Endothelial cell of umbilical vein (primary cell): ENCODE data around the gene DENND1A. TPM values are rescaled to one million over a fixed set of nuclear protein-coding genes. Genes with fewer than 3 reads are reported as not detected.

ENCODE experiments used
- BruUV-seq: library from RNA; stranded (reverse); fragments of 400-500 nt; replicated peaks from 2 replicates; lab custom pipeline; 2021; lab: Mats Ljungman, UMichigan
- CTCF ChIA-PET: fragments of 300-600, 350-600 bp; sonication (Branson Sonifier 250); formaldehyde crosslinking; loops from one replicate; lab custom pipeline; 2021; ENCODE audit warnings: antibody characterized with exemption, inconsistent platforms; lab: Charles Lee
- POLR2A ChIA-PET: fragments of 300-600, 350-600 bp; sonication (Branson Sonifier 250); formaldehyde crosslinking; loops from one replicate; lab custom pipeline; 2021; ENCODE audit warnings: antibody characterized with exemption, inconsistent platforms; lab: Charles Lee
- DNase-seq: peaks from one replicate; pipeline ENCODE4 v3.0.0-alpha.2; 2011; ENCODE audit warnings: low read depth, low spot score
- FAIRE-seq: peaks from 2 replicates; lab custom pipeline; 2011; peaks lifted over from hg19 to GRCh38; lab: Jason Lieb, UNC
- H2AFZ ChIP-seq: 2 replicates; pipeline ENCODE4 v1.6.0; 2012; ENCODE audit warnings: low read depth, low read length, control low read depth, inconsistent platforms
- H3K27ac ChIP-seq: 2 replicates; pipeline ENCODE4 v1.5.1; 2011; ENCODE audit warnings: low read depth, mild to moderate bottlenecking, control low read depth, low read length, moderate library complexity; ENCODE audit not compliant: insufficient read depth
- H3K27me3 ChIP-seq, 2 experiments: 2 replicates each; pipeline versions ENCODE4 v1.6.0 to v1.6.1; 2011; ENCODE audit warnings: low read length in 2 of 2, mixed read lengths in 1 of 2; ENCODE audit not compliant: control insufficient read depth in 2 of 2, insufficient read depth in 2 of 2
- H3K36me3 ChIP-seq, 2 experiments: 2 replicates in 1 of 2; 3 replicates in 1 of 2; pipeline ENCODE4 v1.5.1; 2011; ENCODE audit warnings: low read length in 2 of 2, mild to moderate bottlenecking in 1 of 2, moderate library complexity in 1 of 2; ENCODE audit not compliant: control insufficient read depth in 2 of 2, insufficient read depth in 2 of 2; ENCODE audit errors: extremely low read depth in 1 of 2
- H3K4me1 ChIP-seq: 3 replicates; pipeline ENCODE4 v1.5.1; 2011; ENCODE audit warnings: mild to moderate bottlenecking, low read length; ENCODE audit not compliant: control insufficient read depth, insufficient read depth; ENCODE audit errors: extremely low read depth
- H3K4me2 ChIP-seq: 2 replicates; pipeline ENCODE4 v1.6.1; 2011; ENCODE audit warnings: low read length, control low read depth, mixed read lengths; ENCODE audit not compliant: insufficient read depth
- H3K4me3 ChIP-seq, 3 experiments: fragments of 200-600 bp in 1 of 3; sonication (generic), shearing (Covaris generic) in 1 of 3; replicated peaks in 1 of 3; 2 replicates each; pipeline ENCODE4 v1.5.1; 2011 to 2016; ENCODE audit warnings: control low read depth in 3 of 3, low read length in 3 of 3, mild to moderate bottlenecking in 2 of 3, inconsistent platforms in 1 of 3, low read depth in 1 of 3, moderate library complexity in 1 of 3; ENCODE audit not compliant: insufficient read depth in 1 of 3
- H3K79me2 ChIP-seq: 2 replicates; pipeline ENCODE4 v1.6.0; 2012; ENCODE audit warnings: low read length, inconsistent platforms; ENCODE audit not compliant: control insufficient read depth, insufficient read depth
- H3K9ac ChIP-seq: replicated peaks from 2 replicates; pipeline ENCODE3; 2011; ENCODE audit warnings: low read length, control low read depth; ENCODE audit not compliant: insufficient read depth; ENCODE audit errors: extremely low read depth
- H3K9me1 ChIP-seq: replicated peaks from 3 replicates; pipeline ENCODE4 v1.6.0; 2011; ENCODE audit warnings: mild to moderate bottlenecking, low read length; ENCODE audit not compliant: control insufficient read depth, insufficient read depth; ENCODE audit errors: extremely low read depth
- H3K9me3 ChIP-seq: replicated peaks from 2 replicates; pipeline ENCODE4 v1.5.1; 2012; ENCODE audit warnings: low read length, inconsistent platforms; ENCODE audit not compliant: control insufficient read depth, insufficient read depth
- H4K20me1 ChIP-seq: replicated peaks from 2 replicates; pipeline ENCODE3; 2011; ENCODE audit warnings: mild to moderate bottlenecking, low read length; ENCODE audit not compliant: control insufficient read depth, insufficient read depth; ENCODE audit errors: extremely low read depth
- EZH2 ChIP-seq: IDR thresholded peaks from 2 replicates; pipeline ENCODE4 v1.6.1; 2012; ENCODE audit warnings: borderline replicate concordance, low read depth, mild to moderate bottlenecking, moderate library complexity, low read length, inconsistent platforms; ENCODE audit not compliant: severe bottlenecking
- FOS ChIP-seq: IDR thresholded peaks from 2 replicates; pipeline ENCODE4 v1.6.1; 2011; ENCODE audit warnings: mild to moderate bottlenecking, low read length, moderate library complexity, borderline replicate concordance; ENCODE audit not compliant: insufficient read depth
- GATA2 ChIP-seq: IDR thresholded peaks from 2 replicates; pipeline ENCODE4 v1.7.0; 2011; ENCODE audit warnings: low read depth, mild to moderate bottlenecking, moderate library complexity, mixed read lengths, low read length; ENCODE audit not compliant: insufficient read length, insufficient read depth
- JUN ChIP-seq: IDR thresholded peaks from 2 replicates; pipeline ENCODE4 v1.6.1; 2011; ENCODE audit warnings: borderline replicate concordance, low read depth; ENCODE audit not compliant: insufficient read length, insufficient read depth
- MYC ChIP-seq: IDR thresholded peaks from one replicate; pipeline ENCODE4 v1.6.1; 2011; ENCODE audit warnings: mild to moderate bottlenecking, low read depth, low read length
- POLR2A ChIP-seq: IDR thresholded peaks from 2 replicates; pipeline ENCODE4 v1.6.1; 2012; ENCODE audit warnings: low read depth, mild to moderate bottlenecking, control low read depth, low read length
- POLR2AphosphoS5 ChIP-seq: IDR thresholded peaks from 2 replicates; pipeline ENCODE4 v1.6.1; 2012; ENCODE audit warnings: low read depth, mild to moderate bottlenecking, control low read depth, low read length, moderate library complexity; ENCODE audit not compliant: insufficient read depth
- dilution Hi-C: fragments of 300-500 bp; cut with MboI; formaldehyde crosslinking; loops from one replicate; pipeline ENCODE4 v1.15.0; 2019; ENCODE audit warnings: low sequenced_read_pairs; ENCODE audit not compliant: extremely low pct_ligation_motif_present
- intact Hi-C: fragments of 100-400 bp; cut with micrococcal nuclease; formaldehyde crosslinking; loops from one replicate; pipeline ENCODE4 v1.10.0; 2022
- polyA plus RNA-seq, 4 experiments: library from polyadenylated mRNA; depleted of rRNA in 3 of 4; stranded (reverse) in 3 of 4; unstranded in 1 of 4; fragments of >200 nt; gene quantifications; 2 replicates each; pipeline versions ENCODE4 v1.2.1 to v1.2.3, GENCODE V29; 2011 to 2012; ENCODE audit warnings: missing spikeins in 1 of 4
- total RNA-seq: library from RNA; stranded (reverse); gene quantifications from 2 replicates; pipeline ENCODE4 v1.2.3, GENCODE V29; 2021
- TF ChIP-seq, protein P1 (sequence below): IDR thresholded peaks from 2 replicates; pipeline ENCODE4 v1.6.1; 2011; ENCODE audit not compliant: insufficient read depth, insufficient read length
- TF ChIP-seq, protein P2 (sequence below), 2 donors: IDR thresholded peaks; 1 replicate in 1 of 2; 2 replicates in 1 of 2; pipeline ENCODE4 v1.5.1; 2011; ENCODE audit warnings: low read length in 2 of 2, mild to moderate bottlenecking in 2 of 2, moderate library complexity in 2 of 2, control low read depth in 1 of 2, inconsistent platforms in 1 of 2, low read depth in 1 of 2; ENCODE audit not compliant: insufficient read depth in 1 of 2; ENCODE audit errors: extremely low read depth in 1 of 2

The DENND1A gene
- total and polyA plus RNA-seq, 2 donors (not counting 3 experiments of a cell fraction or from before 2014, with no cell fraction given): 18.5 to 24.5 TPM

DNA sequence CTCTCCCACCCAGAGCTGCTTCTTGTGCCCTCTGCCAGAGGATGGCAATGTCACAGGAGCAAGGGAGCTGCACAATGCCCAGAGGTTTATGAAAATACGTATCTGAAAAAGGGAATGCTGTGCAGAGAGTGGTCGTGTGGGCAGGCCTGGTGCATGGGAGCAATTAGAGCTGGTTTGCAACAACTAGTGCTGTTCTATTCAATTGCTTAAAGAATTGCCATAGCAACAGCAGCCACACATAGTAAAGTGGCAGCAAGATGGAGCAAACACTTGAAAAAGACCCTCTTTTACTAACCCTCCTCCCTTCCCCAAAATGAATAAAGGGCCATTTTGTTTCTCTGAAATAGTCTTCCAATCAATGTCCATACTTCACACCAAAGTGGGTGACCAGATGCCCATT, 407.7 kb downstream of the DENND1A start:
- H3K9ac ChIP-seq: no peak overlapping the region

DNA sequence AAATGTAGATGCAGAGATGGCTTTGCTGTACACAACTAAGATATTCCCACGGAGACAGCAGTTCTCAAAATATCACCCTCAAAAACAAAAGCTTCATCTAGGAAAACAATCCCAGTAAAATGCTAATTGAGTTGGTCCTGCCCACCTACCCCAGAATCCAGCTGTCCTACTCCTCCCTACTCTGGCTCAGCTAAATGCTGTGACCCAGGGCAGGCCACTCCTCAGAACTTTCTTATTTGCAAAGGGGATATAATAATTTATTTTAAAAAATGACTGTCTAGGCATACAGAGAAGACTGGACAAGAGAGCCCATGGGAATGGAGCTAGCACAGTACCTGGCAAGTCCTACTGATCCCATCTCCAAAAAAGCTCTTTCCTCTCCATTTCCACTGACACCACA, 411.6 kb downstream of the DENND1A start:
- Histone ChIP-seq H3K9me1 (no peaks in the 10 kb centered on the region), H3K4me1 (no peaks in the 10 kb centered on the region), H4K20me1 (no peaks in the 10 kb centered on the region), H3K9me3 (no peaks in the 10 kb centered on the region), H3K27me3 (no peaks in the 10 kb centered on the region), H3K9ac (no peak overlapping the region), H3K36me3 (no peaks in the 10 kb centered on the region), H3K4me2 (no peak overlapping the region), H3K4me3 (no peak overlapping the region), H2AFZ (no peak overlapping the region), H3K27ac (no peak overlapping the region), H3K79me2 (no peaks in the 10 kb centered on the region)
- intact Hi-C loops (no loop called here), dilution Hi-C loops (no loop called here)
- ChIA-PET POLR2A (no interaction called here), CTCF (no interaction called here)
- DNase-seq: no peak
- no TSS peak for BruUV-seq
- FAIRE-seq: no peak
- no peak for TF ChIP-seq EZH2
- no peak for TF ChIP-seq POLR2A
- TF ChIP-seq, protein P1, sequence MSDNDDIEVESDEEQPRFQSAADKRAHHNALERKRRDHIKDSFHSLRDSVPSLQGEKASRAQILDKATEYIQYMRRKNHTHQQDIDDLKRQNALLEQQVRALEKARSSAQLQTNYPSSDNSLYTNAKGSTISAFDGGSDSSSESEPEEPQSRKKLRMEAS: no peak
- no peak for TF ChIP-seq GATA2
- TF ChIP-seq JUN: no peak
- TF ChIP-seq FOS: no peak
- no peak for TF ChIP-seq MYC
- TF ChIP-seq, protein P2, sequence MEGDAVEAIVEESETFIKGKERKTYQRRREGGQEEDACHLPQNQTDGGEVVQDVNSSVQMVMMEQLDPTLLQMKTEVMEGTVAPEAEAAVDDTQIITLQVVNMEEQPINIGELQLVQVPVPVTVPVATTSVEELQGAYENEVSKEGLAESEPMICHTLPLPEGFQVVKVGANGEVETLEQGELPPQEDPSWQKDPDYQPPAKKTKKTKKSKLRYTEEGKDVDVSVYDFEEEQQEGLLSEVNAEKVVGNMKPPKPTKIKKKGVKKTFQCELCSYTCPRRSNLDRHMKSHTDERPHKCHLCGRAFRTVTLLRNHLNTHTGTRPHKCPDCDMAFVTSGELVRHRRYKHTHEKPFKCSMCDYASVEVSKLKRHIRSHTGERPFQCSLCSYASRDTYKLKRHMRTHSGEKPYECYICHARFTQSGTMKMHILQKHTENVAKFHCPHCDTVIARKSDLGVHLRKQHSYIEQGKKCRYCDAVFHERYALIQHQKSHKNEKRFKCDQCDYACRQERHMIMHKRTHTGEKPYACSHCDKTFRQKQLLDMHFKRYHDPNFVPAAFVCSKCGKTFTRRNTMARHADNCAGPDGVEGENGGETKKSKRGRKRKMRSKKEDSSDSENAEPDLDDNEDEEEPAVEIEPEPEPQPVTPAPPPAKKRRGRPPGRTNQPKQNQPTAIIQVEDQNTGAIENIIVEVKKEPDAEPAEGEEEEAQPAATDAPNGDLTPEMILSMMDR (IDR thresholded peaks at IDR 0.05; ENCODE audit: extremely low read depth in 1 of 2, insufficient read depth in 1 of 2, low read depth in 1 of 2, low read length in 2 of 2): no peak
- no peak for TF ChIP-seq POLR2AphosphoS5

More for the DNA sequence above, 407.7 kb downstream of the DENND1A start:
- Histone ChIP-seq H3K4me2 (no peak overlapping the region), H2AFZ (no peak overlapping the region), H3K4me1 (no peaks in the 10 kb centered on the region), H3K27me3 (no peaks in the 10 kb centered on the region), H3K4me3 (no peak overlapping the region), H3K36me3 (no peaks in the 10 kb centered on the region), H3K79me2 (no peaks in the 10 kb centered on the region), H4K20me1 (no peaks in the 10 kb centered on the region), H3K9me3 (no peaks in the 10 kb centered on the region), H3K9me1 (no peaks in the 10 kb centered on the region), H3K27ac (no peak overlapping the region)
- TF ChIP-seq, protein P1: no peak
- no peak for TF ChIP-seq GATA2
- TF ChIP-seq MYC: no peak
- no peak for TF ChIP-seq EZH2
- TF ChIP-seq POLR2A: no peak
- no peak for TF ChIP-seq FOS
- DNase-seq (no peak), FAIRE-seq (no peak)
- no TSS peak for BruUV-seq
- dilution Hi-C loops (no loop called here), intact Hi-C loops (no loop called here)
- ChIA-PET CTCF (no interaction called here), POLR2A (no interaction called here)
